GM13977 (cell line): ENCODE measurements around the gene SLC43A2.
A peak's percentile ranks its signal among the peaks of the same experiment; 100 is the strongest.

Experiments
- DNase-seq: peaks from one replicate; pipeline ENCODE4 v3.0.0; 2012; ENCODE audit warnings: low spot score
- in situ Hi-C: fragments of 300-500 bp; cut with MboI; formaldehyde crosslinking; loops from one replicate; pipeline ENCODE4 v1.12.0; 2022; ENCODE audit warnings: low sequenced_read_pairs, low pct_unique_long_range_greater_than_20kb, mixed read lengths, inconsistent platforms; ENCODE audit not compliant: unreplicated experiment
- TF ChIP-seq, protein P1 (sequence below): IDR thresholded peaks from 2 replicates; pipeline ENCODE4 v1.5.1; 2012; ENCODE audit warnings: mild to moderate bottlenecking, control low read depth; ENCODE audit not compliant: insufficient read depth; ENCODE audit errors: extremely low read depth, missing control alignments

The SLC43A2 gene

DNA sequence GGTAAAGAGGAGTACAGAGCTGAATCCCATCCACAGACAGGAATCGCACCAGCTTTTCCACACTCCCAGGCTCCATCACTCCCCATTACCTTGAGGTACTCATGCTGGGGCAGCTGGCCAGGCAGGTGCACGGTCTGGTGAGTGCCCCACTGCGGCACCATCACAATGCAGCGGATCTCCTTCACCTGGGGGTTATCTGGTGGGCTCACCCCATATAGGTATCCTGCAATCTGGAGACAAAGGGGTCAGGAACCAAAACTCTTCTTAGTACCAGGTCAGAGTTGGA, 22.9 kb upstream of the SLC43A2 start:
- no peak for DNase-seq
- in situ Hi-C loops: no loop called here
- TF ChIP-seq, protein P1, sequence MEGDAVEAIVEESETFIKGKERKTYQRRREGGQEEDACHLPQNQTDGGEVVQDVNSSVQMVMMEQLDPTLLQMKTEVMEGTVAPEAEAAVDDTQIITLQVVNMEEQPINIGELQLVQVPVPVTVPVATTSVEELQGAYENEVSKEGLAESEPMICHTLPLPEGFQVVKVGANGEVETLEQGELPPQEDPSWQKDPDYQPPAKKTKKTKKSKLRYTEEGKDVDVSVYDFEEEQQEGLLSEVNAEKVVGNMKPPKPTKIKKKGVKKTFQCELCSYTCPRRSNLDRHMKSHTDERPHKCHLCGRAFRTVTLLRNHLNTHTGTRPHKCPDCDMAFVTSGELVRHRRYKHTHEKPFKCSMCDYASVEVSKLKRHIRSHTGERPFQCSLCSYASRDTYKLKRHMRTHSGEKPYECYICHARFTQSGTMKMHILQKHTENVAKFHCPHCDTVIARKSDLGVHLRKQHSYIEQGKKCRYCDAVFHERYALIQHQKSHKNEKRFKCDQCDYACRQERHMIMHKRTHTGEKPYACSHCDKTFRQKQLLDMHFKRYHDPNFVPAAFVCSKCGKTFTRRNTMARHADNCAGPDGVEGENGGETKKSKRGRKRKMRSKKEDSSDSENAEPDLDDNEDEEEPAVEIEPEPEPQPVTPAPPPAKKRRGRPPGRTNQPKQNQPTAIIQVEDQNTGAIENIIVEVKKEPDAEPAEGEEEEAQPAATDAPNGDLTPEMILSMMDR: no peak

DNA sequence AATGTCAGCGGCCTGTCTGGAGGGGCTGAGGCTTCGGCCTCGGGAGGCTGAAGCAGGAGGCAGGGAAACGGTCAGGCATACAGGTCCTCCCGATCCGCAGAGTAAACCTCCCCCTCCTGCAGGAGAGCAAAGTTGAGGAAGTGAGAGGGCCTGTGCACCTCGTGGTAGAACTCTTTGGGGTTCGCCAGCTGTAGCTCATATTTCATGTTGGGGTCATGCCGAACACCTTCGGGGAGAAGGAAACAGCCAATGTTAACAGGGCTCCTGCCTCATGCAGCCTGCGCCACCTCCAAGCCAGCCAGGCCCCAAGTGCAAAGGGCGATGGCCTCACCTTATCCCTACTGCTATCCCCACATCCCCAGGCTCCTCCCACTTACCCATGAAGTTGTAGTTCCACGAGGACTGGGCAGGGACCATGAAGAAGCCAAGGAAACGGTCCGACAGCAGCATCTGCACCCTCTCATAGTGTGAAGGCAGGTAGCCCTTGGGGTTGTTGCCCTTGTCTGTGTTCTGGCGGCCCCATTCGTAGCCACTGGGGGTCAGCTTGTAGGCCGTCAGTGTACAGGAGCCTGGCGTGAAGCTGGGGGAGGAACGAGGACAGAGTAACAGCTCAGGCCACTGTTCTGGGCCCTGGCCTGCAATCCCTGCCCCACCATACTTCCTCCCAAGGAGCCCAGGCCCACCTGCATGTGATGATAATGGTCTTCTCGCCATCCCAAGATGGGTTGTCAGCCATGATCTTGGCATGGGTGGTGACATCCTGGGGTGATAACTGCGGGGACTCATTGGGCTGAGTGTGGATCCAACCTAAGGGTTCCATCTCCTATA, 22.3 kb upstream of the SLC43A2 start:
- in situ Hi-C loops: no loop called here
- DNase-seq: no peak
- TF ChIP-seq, protein P1: no peak

DNA sequence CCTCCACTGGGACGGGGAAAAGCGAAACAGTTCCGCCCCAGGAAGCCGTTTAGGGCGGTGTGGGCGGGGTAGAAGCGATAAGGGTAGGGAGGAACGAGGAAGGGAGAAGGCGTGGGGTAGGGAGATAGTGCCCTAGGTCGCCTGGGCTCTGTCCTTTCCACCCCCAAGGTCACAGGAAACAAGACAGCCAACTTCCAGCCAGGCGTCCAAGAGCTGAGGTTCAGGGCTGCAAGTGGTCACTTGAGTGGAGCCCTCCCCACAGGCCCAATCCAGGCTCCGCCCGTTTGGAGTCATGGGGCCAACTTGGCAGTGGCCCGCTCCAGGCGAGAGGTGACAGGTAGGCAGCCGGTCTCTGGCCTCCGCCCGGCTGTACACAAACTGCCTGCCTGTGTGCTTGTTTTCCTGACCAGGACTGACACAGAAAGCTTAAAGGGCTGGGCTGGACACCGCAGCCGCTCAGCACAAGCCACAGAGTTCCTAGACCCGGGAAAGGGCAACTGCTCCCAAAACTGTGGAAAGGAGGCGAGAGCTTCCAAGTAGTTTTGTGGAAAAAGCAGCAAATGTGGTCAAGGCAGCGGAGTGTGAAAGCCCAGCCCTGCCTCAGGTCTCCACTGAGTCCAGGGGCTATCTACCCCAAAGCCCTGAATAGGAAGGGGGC, 21.3 kb upstream of the SLC43A2 start, which contains the start of gene RILP:
Gene RILP, minus strand, starts transcription at position 23 of the 658 bp plus-strand sequence. CDS start 62 bp downstream, outside the sequence.
- TF ChIP-seq, protein P1: no peak
- no peak for DNase-seq
- in situ Hi-C loops: no loop called here

DNA sequence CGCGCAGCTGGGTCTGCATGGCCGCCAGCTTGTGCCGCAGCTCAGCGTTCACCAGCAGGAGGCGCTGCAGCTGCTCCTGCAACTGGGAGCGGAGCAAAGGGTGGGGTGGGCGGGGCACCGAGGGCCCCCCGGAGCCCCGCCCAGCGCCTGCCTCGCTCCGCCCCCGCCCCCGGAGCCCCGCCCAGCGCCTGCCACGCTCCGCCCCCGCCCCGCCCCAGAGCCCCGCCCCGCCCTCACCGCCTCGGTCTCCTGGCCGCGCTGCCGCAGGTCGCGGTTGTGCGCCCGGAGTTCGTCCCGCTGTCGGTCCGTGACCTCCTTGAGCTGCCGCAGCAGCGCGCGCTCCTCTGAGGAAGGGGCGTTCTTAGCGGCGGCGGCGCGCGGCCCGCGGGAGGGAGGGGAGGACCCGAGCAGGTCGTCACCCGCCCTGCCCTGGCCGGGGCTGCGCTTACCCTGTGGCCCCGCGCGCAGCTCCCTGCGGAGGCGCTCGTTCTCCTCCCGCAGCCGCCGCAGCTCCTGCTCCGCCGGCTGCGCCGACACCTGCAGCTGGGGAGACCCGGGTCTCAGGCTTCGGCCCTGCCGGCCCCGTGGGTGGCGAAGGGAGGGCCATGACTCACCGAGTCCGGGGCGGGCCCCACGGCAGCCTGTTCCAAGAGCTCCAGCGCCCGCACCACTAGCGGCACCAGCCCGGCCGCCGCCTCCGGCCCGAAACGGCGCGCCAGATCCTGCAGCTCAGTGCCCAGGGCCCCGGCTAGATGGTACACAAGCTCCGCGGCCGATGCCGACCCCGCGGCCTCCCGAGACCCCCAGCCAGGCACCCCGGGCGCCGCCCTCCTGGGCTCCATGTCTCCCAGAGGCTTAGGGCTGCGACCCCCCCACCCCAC, 20.6 kb upstream of the SLC43A2 start:
- in situ Hi-C loops: no loop called here
- TF ChIP-seq, protein P1: peak; percentile 100
- DNase-seq: peak; percentile 99

DNA sequence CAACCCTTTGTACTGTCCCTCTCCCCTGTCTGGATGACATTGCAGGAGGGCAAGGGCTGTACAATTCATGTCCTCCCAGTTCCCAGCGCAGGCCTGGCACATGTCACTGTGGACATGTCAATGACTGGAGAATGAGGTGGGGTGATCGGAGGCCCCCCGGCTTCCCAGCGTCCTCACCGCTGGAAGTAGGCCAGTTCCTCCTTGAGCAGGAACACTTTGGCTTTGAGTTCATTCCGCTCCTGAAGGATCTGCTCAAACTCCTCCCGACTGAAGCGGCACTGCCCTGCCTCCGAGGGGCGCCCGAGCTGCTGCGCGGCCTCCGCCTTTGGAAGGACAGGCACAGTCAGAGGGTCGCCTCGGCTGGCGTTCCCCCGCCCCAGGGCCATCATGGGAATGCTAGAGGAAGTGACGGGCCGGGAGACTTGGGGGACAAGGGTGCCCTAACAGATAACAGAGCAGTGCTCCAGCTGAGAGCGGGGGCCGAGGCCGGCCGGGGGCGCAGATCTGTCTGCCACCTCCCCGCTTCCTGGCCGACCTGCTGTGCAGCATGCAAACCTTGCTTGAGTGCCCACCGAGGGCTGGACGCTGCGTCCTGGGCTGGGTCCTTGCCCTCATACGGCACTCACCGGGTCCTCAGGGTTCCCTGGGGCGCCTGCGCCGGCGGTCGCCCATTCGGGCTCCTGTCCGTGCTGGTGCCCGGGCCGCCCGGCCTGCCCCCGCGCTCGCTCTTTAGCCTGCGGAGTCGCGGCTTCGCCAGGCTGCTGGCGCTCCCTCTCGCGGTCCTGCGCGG, 19.7 kb upstream of the SLC43A2 start:
- in situ Hi-C loops: no loop called here
- DNase-seq: no peak
- TF ChIP-seq, protein P1: no peak

DNA sequence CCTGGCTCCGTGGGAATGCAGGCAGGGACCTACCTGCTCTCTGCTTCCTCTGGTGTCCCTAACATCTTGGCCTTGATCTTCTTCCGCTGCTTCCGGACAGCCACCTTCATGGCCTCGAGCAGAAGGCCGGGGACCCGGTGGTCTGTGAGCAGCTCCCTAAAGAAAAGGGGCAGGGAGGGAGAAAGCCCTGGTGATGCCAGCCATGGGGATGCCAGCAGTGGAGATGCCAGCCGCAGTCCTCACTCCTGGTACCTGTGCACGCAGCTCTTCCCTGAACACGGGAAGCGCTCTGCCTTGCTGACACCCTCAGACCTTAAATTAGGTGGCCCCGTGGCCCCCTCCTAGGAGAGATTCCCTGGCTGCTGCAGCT, 19.2 kb upstream of the SLC43A2 start:
- DNase-seq: no peak
- TF ChIP-seq, protein P1: no peak
- in situ Hi-C loops: no loop called here
